ENCODE measurements around the gene RPS13.
A peak's percentile ranks its signal among the peaks of the same experiment; 100 is the strongest.

DNA sequence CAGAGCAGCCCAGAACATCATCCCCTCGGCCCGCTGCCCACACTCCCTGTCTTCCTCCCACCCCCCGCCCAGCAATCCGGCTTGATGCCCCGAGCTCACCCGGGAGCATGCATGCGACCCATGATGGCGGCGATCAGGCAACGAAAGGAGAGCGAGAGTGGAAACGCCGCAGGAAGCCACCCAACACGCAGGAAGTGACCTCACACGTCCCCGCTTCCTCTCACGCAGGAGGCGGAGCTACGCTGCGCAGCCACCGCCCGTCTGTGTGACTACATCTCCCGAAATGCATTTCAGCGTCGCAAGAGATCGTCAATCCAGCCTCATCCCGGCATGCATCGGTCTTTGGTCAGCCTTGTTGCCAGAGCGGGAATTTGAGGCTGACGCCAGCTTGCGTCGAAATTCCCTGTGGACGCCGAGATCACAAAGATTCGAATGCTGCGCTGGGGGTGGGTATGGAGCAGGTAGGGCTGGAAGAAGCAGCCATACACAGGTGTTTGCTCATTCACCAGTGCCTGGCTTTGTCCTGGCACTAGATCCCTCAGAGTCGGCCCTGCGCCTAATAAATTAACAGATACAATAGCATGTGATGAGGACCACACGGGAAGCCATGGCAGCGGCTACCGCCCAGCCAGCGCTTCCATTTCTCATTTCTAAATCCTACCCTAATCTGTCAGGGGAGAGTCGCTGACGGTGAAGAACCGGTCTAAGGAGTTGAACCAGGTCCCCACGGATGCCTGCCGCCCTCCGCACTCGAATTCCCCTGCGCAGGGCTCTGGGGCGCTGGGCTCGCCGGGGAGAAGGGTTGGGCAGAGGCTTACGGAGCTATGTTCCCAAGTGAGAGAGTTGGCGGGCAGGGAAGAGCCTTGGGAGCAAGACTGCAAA lies at the start of gene RPS13:
- TF ChIP-seq, protein P1, sequence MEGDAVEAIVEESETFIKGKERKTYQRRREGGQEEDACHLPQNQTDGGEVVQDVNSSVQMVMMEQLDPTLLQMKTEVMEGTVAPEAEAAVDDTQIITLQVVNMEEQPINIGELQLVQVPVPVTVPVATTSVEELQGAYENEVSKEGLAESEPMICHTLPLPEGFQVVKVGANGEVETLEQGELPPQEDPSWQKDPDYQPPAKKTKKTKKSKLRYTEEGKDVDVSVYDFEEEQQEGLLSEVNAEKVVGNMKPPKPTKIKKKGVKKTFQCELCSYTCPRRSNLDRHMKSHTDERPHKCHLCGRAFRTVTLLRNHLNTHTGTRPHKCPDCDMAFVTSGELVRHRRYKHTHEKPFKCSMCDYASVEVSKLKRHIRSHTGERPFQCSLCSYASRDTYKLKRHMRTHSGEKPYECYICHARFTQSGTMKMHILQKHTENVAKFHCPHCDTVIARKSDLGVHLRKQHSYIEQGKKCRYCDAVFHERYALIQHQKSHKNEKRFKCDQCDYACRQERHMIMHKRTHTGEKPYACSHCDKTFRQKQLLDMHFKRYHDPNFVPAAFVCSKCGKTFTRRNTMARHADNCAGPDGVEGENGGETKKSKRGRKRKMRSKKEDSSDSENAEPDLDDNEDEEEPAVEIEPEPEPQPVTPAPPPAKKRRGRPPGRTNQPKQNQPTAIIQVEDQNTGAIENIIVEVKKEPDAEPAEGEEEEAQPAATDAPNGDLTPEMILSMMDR (IDR thresholded peaks at IDR 0.05) = no peak
- peak; percentile 92 for TF ChIP-seq POLR2A (IDR thresholded peaks at IDR 0.05)
- peak; percentile 91 to 96 (median 93) for TF ChIP-seq POLR2AphosphoS5 (IDR thresholded peaks at IDR 0.05)
- no peak for TF ChIP-seq EP300 (IDR thresholded peaks at IDR 0.05; ENCODE audit: low read depth)
